ENCODE measurements around the gene OVOL2.

DNA sequence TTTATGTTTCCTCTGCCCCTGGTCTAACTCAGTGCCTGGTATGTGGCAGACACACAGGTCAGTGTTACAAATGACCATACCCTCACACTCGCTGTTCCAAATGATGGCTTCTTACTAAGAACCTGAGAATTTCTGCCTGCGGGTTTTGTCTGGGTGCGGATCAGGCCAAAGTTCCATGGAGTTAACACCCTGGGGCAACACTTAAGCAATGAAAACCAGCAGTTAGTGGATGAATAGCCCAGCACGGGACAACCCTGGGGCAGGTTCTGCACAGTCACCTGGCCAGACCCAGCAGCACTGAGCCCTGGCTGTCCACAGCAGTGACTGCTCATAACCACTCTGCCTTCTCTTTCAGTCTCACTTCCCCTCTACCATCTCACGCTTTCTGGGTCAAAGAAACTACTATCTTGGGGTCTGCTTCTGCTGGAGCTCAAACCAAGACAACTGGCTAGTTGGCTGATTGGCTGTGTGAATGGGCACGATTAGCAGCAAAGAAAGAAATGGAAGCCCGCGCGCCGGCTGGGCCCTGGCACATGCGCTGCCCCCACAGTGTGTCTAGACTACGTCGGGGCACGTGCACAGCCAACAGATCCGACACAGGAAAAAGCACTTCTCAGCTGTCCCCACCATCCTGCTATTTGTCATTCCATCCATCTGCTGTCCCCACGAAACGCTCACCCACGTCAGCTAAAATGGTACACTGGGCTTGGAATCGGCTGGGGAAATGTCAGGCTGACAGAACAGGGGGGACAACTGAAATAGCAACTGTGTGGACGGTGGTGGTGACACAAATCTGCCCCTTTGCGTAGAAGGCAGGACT is 52.3 kb downstream of the OVOL2 start:
- TF ChIP-seq, protein P1, sequence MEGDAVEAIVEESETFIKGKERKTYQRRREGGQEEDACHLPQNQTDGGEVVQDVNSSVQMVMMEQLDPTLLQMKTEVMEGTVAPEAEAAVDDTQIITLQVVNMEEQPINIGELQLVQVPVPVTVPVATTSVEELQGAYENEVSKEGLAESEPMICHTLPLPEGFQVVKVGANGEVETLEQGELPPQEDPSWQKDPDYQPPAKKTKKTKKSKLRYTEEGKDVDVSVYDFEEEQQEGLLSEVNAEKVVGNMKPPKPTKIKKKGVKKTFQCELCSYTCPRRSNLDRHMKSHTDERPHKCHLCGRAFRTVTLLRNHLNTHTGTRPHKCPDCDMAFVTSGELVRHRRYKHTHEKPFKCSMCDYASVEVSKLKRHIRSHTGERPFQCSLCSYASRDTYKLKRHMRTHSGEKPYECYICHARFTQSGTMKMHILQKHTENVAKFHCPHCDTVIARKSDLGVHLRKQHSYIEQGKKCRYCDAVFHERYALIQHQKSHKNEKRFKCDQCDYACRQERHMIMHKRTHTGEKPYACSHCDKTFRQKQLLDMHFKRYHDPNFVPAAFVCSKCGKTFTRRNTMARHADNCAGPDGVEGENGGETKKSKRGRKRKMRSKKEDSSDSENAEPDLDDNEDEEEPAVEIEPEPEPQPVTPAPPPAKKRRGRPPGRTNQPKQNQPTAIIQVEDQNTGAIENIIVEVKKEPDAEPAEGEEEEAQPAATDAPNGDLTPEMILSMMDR (conservative IDR thresholded peaks at IDR 0.05; ENCODE audit: low read depth in 2 of 2) = no peak
- TF ChIP-seq, protein P2, sequence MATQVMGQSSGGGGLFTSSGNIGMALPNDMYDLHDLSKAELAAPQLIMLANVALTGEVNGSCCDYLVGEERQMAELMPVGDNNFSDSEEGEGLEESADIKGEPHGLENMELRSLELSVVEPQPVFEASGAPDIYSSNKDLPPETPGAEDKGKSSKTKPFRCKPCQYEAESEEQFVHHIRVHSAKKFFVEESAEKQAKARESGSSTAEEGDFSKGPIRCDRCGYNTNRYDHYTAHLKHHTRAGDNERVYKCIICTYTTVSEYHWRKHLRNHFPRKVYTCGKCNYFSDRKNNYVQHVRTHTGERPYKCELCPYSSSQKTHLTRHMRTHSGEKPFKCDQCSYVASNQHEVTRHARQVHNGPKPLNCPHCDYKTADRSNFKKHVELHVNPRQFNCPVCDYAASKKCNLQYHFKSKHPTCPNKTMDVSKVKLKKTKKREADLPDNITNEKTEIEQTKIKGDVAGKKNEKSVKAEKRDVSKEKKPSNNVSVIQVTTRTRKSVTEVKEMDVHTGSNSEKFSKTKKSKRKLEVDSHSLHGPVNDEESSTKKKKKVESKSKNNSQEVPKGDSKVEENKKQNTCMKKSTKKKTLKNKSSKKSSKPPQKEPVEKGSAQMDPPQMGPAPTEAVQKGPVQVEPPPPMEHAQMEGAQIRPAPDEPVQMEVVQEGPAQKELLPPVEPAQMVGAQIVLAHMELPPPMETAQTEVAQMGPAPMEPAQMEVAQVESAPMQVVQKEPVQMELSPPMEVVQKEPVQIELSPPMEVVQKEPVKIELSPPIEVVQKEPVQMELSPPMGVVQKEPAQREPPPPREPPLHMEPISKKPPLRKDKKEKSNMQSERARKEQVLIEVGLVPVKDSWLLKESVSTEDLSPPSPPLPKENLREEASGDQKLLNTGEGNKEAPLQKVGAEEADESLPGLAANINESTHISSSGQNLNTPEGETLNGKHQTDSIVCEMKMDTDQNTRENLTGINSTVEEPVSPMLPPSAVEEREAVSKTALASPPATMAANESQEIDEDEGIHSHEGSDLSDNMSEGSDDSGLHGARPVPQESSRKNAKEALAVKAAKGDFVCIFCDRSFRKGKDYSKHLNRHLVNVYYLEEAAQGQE (IDR thresholded peaks at IDR 0.05; ENCODE audit: unreplicated experiment) = no peak
- TF ChIP-seq EZH2 (IDR thresholded peaks at IDR 0.05; ENCODE audit: low read depth, unreplicated experiment) (no peak), CREB1 (CRISPR knock-in tag; IDR thresholded peaks at IDR 0.05; ENCODE audit: low read depth) (no peak), POLR2AphosphoS5 (IDR thresholded peaks at IDR 0.05; ENCODE audit: low read depth) (no peak), EZH2phosphoT487 (IDR thresholded peaks at IDR 0.05; ENCODE audit: unreplicated experiment) (no peak)
- TF ChIP-seq, protein P3, sequence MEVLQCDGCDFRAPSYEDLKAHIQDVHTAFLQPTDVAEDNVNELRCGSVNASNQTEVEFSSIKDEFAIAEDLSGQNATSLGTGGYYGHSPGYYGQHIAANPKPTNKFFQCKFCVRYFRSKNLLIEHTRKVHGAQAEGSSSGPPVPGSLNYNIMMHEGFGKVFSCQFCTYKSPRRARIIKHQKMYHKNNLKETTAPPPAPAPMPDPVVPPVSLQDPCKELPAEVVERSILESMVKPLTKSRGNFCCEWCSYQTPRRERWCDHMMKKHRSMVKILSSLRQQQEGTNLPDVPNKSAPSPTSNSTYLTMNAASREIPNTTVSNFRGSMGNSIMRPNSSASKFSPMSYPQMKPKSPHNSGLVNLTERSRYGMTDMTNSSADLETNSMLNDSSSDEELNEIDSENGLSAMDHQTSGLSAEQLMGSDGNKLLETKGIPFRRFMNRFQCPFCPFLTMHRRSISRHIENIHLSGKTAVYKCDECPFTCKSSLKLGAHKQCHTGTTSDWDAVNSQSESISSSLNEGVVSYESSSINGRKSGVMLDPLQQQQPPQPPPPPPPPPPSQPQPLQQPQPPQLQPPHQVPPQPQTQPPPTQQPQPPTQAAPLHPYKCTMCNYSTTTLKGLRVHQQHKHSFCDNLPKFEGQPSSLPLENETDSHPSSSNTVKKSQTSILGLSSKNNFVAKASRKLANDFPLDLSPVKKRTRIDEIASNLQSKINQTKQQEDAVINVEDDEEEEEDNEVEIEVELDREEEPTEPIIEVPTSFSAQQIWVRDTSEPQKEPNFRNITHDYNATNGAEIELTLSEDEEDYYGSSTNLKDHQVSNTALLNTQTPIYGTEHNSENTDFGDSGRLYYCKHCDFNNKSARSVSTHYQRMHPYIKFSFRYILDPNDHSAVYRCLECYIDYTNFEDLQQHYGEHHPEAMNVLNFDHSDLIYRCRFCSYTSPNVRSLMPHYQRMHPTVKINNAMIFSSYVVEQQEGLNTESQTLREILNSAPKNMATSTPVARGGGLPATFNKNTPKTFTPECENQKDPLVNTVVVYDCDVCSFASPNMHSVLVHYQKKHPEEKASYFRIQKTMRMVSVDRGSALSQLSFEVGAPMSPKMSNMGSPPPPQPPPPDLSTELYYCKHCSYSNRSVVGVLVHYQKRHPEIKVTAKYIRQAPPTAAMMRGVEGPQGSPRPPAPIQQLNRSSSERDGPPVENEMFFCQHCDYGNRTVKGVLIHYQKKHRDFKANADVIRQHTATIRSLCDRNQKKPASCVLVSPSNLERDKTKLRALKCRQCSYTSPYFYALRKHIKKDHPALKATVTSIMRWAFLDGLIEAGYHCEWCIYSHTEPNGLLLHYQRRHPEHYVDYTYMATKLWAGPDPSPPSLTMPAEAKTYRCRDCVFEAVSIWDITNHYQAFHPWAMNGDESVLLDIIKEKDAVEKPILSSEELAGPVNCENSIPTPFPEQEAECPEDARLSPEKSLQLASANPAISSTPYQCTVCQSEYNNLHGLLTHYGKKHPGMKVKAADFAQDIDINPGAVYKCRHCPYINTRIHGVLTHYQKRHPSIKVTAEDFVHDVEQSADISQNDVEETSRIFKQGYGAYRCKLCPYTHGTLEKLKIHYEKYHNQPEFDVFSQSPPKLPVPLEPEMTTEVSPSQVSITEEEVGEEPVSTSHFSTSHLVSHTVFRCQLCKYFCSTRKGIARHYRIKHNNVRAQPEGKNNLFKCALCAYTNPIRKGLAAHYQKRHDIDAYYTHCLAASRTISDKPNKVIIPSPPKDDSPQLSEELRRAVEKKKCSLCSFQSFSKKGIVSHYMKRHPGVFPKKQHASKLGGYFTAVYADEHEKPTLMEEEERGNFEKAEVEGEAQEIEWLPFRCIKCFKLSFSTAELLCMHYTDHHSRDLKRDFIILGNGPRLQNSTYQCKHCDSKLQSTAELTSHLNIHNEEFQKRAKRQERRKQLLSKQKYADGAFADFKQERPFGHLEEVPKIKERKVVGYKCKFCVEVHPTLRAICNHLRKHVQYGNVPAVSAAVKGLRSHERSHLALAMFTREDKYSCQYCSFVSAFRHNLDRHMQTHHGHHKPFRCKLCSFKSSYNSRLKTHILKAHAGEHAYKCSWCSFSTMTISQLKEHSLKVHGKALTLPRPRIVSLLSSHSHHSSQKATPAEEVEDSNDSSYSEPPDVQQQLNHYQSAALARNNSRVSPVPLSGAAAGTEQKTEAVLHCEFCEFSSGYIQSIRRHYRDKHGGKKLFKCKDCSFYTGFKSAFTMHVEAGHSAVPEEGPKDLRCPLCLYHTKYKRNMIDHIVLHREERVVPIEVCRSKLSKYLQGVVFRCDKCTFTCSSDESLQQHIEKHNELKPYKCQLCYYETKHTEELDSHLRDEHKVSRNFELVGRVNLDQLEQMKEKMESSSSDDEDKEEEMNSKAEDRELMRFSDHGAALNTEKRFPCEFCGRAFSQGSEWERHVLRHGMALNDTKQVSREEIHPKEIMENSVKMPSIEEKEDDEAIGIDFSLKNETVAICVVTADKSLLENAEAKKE (CRISPR knock-in tag; IDR thresholded peaks at IDR 0.05) = no peak
